ENCODE results near the gene SEC14L1. TPM values are rescaled to one million over a fixed set of nuclear protein-coding genes. Genes with fewer than 3 reads are reported as not detected.

SEC14L1 gene
- total RNA-seq, 1 experiment from 2014 or later: 24.9 TPM

GRCh38 chr17:77213778-77214132, 73.0 kb downstream of the SEC14L1 start:
- DNase-seq (ENCODE audit: low read depth): no peak

- no peak for DNase-seq (ENCODE audit: low read depth)
Measured at GRCh38 chr17:77214328-77214727, 73.6 kb downstream of the SEC14L1 start.

GRCh38 chr17:77214743-77215142, 74.0 kb downstream of the SEC14L1 start:
- DNase-seq (ENCODE audit: low read depth): peak; percentile 44

GRCh38 chr17:77215281-77215680, 74.5 kb downstream of the SEC14L1 start:
- no peak for DNase-seq (ENCODE audit: low read depth)

GRCh38 chr17:77216486-77216885, 75.7 kb downstream of the SEC14L1 start:
- DNase-seq (ENCODE audit: low read depth): no peak

- DNase-seq (ENCODE audit: low read depth): no peak
Measured at GRCh38 chr17:77217123-77217522, 76.4 kb downstream of the SEC14L1 start.

- no peak for DNase-seq (ENCODE audit: low read depth)
Measured at GRCh38 chr17:77217566-77217965, 76.8 kb downstream of the SEC14L1 start.

GRCh38 chr17:77218902-77219301, 78.1 kb downstream of the SEC14L1 start:
- DNase-seq (ENCODE audit: low read depth): no peak

GRCh38 chr17:77222356-77222755, 81.6 kb downstream of the SEC14L1 start:
- no peak for DNase-seq (ENCODE audit: low read depth)

- DNase-seq (ENCODE audit: low read depth): no peak
Measured at GRCh38 chr17:77223642-77224420, 83.1 kb downstream of the SEC14L1 start.

- DNase-seq (ENCODE audit: low read depth): no peak
Measured at GRCh38 chr17:77225265-77225664, 84.5 kb downstream of the SEC14L1 start.

GRCh38 chr17:77227461-77228240, 86.9 kb downstream of the SEC14L1 start:
- no peak for DNase-seq (ENCODE audit: low read depth)

GRCh38 chr17:77228241-77228752, 87.5 kb downstream of the SEC14L1 start:
- no peak for DNase-seq (ENCODE audit: low read depth)

- no peak for DNase-seq (ENCODE audit: low read depth)
Measured at GRCh38 chr17:77228816-77229215, 88.0 kb downstream of the SEC14L1 start.

- no peak for DNase-seq (ENCODE audit: low read depth)
Measured at GRCh38 chr17:77229786-77230435, 89.1 kb downstream of the SEC14L1 start.

GRCh38 chr17:77230436-77230830, 89.7 kb downstream of the SEC14L1 start:
- no peak for DNase-seq (ENCODE audit: low read depth)

GRCh38 chr17:77231076-77231871, 90.5 kb downstream of the SEC14L1 start:
- DNase-seq (ENCODE audit: low read depth): no peak

GRCh38 chr17:77233127-77233526, 92.4 kb downstream of the SEC14L1 start:
- no peak for DNase-seq (ENCODE audit: low read depth)

- DNase-seq (ENCODE audit: low read depth): peak; percentile 50
Measured at GRCh38 chr17:77233635-77234334, 93.0 kb downstream of the SEC14L1 start.

- DNase-seq (ENCODE audit: low read depth): no peak
Measured at GRCh38 chr17:77234695-77235094, 93.9 kb downstream of the SEC14L1 start.

GRCh38 chr17:77235370-77235941, 94.7 kb downstream of the SEC14L1 start:
- peak; percentile 82 for DNase-seq (ENCODE audit: low read depth)
